Endothelial cell (in vitro differentiated cells): ENCODE results near the gene KLC3. TPM values are rescaled to one million over a fixed set of nuclear protein-coding genes. Genes with fewer than 3 reads are reported as not detected.

Experiments used
- DNase-seq: peaks from one replicate; pipeline ENCODE4 v3.0.0; 2021; ENCODE audit warnings: low spot score
- H3K27ac Mint-ChIP-seq: one replicate; pipeline ENCODE4 v1.8.0; 2021; ENCODE audit warnings: mixed read lengths, inconsistent platforms; ENCODE audit not compliant: unreplicated experiment
- H3K27me3 Mint-ChIP-seq: one replicate; pipeline ENCODE4 v1.8.0; 2021; ENCODE audit warnings: mild to moderate bottlenecking, moderate library complexity, mixed read lengths, inconsistent platforms; ENCODE audit not compliant: unreplicated experiment
- H3K36me3 Mint-ChIP-seq: one replicate; pipeline ENCODE4 v1.8.0; 2021; ENCODE audit warnings: mild to moderate bottlenecking, low read depth, mixed read lengths, inconsistent platforms; ENCODE audit not compliant: unreplicated experiment
- H3K4me1 Mint-ChIP-seq: one replicate; pipeline ENCODE4 v1.8.0; 2021; ENCODE audit warnings: mild to moderate bottlenecking, mixed read lengths, inconsistent platforms; ENCODE audit not compliant: unreplicated experiment
- H3K4me3 Mint-ChIP-seq: one replicate; pipeline ENCODE4 v1.8.0; 2021; ENCODE audit warnings: mild to moderate bottlenecking, mixed read lengths, inconsistent platforms; ENCODE audit not compliant: unreplicated experiment
- H3K9me3 Mint-ChIP-seq: one replicate; pipeline ENCODE4 v1.8.0; 2021; ENCODE audit warnings: mixed read lengths, inconsistent platforms; ENCODE audit not compliant: unreplicated experiment
- CTCF ChIP-seq: fragments of 200-600 bp; sonication (generic); IDR thresholded peaks from one replicate; pipeline ENCODE4 v1.5.0; 2021; ENCODE audit warnings: antibody characterized with exemption; ENCODE audit not compliant: unreplicated experiment
- total RNA-seq: library from RNA; stranded (reverse); fragmentation: NEBNext Ultra II Directional; extraction: Animal tissue kit (Norgen Biotek cat#: 25700); gene quantifications from one replicate; pipeline ENCODE4 v1.2.1, GENCODE V29; 2021; ENCODE audit not compliant: unreplicated experiment

The KLC3 gene
- total RNA-seq, 1 donor from 2014 or later, result 0.44 TPM

- no peak overlapping the region for H3K4me3 Mint-ChIP-seq
- peaks cover 6% of the 10 kb centered on the region for H3K27me3 Mint-ChIP-seq
- H3K9me3 Mint-ChIP-seq, result no peaks in the 10 kb centered on the region
- no peak for TF ChIP-seq CTCF
- H3K36me3 Mint-ChIP-seq, result no peaks in the 10 kb centered on the region
- H3K27ac Mint-ChIP-seq, result no peak overlapping the region
- peaks cover 4% of the 10 kb centered on the region for H3K4me1 Mint-ChIP-seq
- no peak for DNase-seq
Measured at GRCh38 chr19:45336696-45337251, 3.8 kb upstream of the KLC3 start.

- Mint-ChIP-seq H3K4me3 (no peak overlapping the region), H3K4me1 (peaks cover 4% of the 10 kb centered on the region), H3K9me3 (no peaks in the 10 kb centered on the region), H3K36me3 (no peaks in the 10 kb centered on the region), H3K27ac (no peak overlapping the region), H3K27me3 (peaks cover 7% of the 10 kb centered on the region)
- DNase-seq, result no peak
- TF ChIP-seq CTCF, result no peak
Measured at GRCh38 chr19:45339629-45340028, 921 bp upstream of the KLC3 start.

GRCh38 chr19:45340899-45341453 lies 426 bp downstream of the KLC3 start:
- Mint-ChIP-seq H3K4me1 (peaks cover 4% of the 10 kb centered on the region), H3K27ac (no peak overlapping the region), H3K9me3 (no peaks in the 10 kb centered on the region), H3K4me3 (no peak overlapping the region), H3K27me3 (peaks cover 10% of the 10 kb centered on the region), H3K36me3 (no peaks in the 10 kb centered on the region)
- no peak for TF ChIP-seq CTCF
- DNase-seq, result no peak

- DNase-seq, result no peak
- Mint-ChIP-seq H3K27ac (no peak overlapping the region), H3K9me3 (no peaks in the 10 kb centered on the region), H3K4me1 (peaks cover 4% of the 10 kb centered on the region), H3K27me3 (peaks cover 13% of the 10 kb centered on the region), H3K4me3 (no peak overlapping the region), H3K36me3 (no peaks in the 10 kb centered on the region)
- TF ChIP-seq CTCF, result no peak
Measured at GRCh38 chr19:45342911-45343310, 2.4 kb downstream of the KLC3 start.

GRCh38 chr19:45344621-45345505 lies 4.3 kb downstream of the KLC3 start:
- peaks cover 16% of the 10 kb centered on the region for H3K27me3 Mint-ChIP-seq
- peaks cover 4% of the 10 kb centered on the region for H3K4me1 Mint-ChIP-seq
- H3K9me3 Mint-ChIP-seq, result no peaks in the 10 kb centered on the region
- H3K4me3 Mint-ChIP-seq, result no peak overlapping the region
- H3K27ac Mint-ChIP-seq, result no peak overlapping the region
- no peak for DNase-seq
- no peak for TF ChIP-seq CTCF
- H3K36me3 Mint-ChIP-seq, result peaks cover 6% of the 10 kb centered on the region
